Occipital lobe (tissue), 2 donors: ENCODE results near the gene BMERB1. TPM values are rescaled to one million over a fixed set of nuclear protein-coding genes. Genes with fewer than 3 reads are reported as not detected.
"Not testable (repeated sequence)": the region's sequence is repeated elsewhere in the genome, so short reads cannot be mapped to it uniquely, and the experiment has no call there.

Experiments used
- DNase-seq: peaks from one replicate; lab custom pipeline; 2025; lab: John Stamatoyannopoulos, UW
- total RNA-seq: library from RNA; depleted of rRNA; stranded (reverse); fragments of >200 nt; gene quantifications from one replicate; pipeline ENCODE4 v1.2.3, GENCODE V29; 2014

The BMERB1 gene
- 81.6 TPM for total RNA-seq

GRCh38 chr16:15434425-15435215 lies at the start of gene BMERB1:
Gene BMERB1 (plus strand): TSS chr16:15434588. CDS start chr16:15434654, 66 bp downstream.
- DNase-seq = peak; percentile 76

DNA sequence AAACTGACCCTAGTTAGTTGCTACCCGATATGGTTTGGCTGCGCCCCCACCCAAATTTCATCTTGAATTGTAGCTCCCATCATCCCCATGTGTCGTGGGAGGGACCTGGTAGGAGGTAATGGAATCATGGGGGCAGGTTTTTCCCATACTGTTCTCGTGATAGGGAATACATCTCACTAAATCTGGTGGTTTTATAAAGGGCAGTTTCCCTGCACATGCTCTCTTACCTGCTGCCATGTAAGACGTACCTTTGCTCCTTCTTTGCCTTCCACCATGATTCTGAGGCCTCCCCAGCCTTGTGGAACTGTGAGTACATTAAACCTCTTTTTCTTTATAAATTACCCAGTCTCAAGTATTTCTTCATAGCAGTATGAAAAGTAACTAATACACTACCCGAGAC lies 46.3 kb upstream of the BMERB1 start:
- DNase-seq = not testable (repeated sequence)

- DNase-seq = not testable (repeated sequence)
Observed at GRCh38 chr16:15389916-15390315, 44.5 kb upstream of the BMERB1 start.

DNA sequence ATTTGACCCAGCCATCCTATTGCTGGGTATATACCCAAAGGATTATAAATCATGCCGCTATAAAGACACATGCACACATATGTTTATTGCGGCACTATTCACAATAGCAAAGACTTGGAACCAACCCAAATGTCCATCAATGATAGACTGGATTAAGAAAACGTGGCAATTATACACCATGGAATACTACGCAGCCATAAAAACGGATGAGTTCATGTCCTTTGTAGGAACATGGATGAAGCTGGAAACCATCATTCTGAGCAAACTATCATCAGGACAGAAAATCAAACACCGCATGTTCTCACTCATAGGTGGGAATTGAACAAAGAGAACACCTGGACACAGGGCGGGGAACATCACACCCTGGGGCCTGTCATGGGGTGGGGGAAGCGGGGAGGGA lies 41.4 kb upstream of the BMERB1 start:
- not testable (repeated sequence) for DNase-seq

DNA sequence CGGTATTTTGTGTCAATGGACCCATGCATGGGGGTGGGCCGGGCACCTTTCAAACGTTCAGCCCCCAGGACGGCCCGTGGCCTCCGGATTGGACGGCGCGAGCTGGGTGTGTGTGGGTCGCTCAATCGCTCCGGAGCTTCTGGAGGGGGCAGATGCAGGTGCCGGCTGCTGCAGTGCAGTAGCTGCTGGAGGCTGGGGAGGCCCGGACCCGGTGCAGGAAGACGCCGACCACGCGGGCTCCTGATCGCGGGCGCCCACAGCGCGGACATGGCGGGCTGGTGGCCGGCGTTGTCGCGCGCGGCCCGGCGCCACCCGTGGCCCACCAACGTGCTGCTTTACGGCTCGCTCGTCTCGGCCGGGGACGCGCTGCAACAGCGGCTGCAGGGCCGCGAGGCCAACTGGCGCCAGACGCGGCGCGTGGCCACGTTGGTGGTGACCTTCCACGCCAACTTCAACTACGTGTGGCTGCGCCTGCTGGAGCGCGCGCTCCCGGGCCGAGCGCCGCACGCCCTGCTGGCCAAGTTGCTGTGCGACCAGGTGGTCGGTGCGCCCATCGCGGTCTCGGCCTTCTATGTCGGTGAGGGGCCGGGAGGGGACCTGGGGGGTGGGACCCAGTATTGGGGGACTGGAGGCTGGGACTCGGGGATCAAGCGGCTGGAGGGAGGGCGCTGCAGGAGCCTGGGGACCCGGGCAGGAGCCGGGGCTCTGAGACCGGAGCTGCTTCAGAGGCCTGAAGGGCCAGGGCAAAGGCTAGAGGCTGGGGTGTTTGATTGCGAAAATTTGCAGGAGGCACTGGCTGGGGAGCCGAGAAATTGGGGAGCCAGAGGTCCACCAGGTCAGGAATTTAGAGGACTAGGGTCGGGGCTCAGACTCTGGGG lies 38.5 kb upstream of the BMERB1 start, which contains the start of gene MPV17L:
Gene MPV17L, plus strand, starts transcription at position 124 of the 878 bp plus-strand sequence. Its CDS starts 144 bp downstream, at position 268.
- peak; percentile 52 for DNase-seq

GRCh38 chr16:15396509-15396829 lies 37.9 kb upstream of the BMERB1 start:
- DNase-seq = not testable (repeated sequence)

GRCh38 chr16:15396948-15397594 lies 37.3 kb upstream of the BMERB1 start:
- no peak for DNase-seq

DNA sequence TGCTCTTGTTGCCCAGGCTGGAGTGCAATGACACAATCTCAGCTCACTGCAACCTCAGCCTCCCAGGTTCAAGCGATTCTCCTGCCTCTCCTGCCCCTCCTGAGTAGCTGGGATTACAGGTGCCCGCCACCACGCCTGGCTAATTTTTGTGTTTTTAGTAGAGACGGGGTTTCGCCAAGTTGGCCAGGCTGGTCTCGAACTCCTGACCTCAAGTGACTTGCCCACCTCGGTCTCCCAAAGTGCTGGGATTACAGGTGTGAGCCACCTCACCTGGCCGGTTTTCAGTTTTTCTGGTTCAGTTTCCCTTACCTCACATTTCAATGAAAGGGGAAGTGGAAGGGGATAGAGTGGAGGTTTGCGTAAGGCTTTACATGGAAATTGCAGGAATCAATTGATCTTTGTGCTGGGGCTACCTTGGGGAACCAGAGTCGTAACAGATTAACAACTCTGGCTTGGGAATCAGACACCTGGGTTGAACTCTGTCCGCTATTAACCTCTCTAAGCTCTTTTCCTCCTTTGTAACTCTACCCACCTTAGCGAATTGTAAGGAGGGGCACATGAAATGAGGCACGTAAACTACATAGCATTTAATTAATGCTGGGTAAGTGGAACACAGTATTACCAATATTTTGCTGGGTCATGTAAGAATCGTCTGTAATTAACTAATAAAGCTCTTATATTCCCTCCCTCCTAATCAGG lies 35.6 kb upstream of the BMERB1 start:
- DNase-seq = no peak

DNA sequence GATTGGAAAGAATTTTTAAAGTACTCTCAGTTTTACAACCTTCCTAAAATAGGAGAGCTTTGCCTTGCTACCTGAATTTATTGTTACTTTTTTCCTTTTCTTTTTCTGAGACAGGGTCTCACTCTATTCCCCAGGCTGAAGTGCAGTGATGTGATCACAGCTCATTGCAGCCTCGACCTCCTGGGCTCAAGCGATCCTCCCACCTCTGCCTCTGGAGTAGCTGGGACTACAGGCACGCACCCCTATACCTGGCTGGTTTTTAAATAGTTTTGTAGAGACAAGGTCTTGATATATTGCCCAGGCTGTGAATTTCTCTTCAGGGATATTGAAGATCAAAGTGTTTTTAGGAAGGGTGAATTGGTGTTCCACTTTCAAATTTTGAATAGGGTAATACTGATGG lies 35.1 kb upstream of the BMERB1 start:
- DNase-seq = no peak

- DNase-seq = not testable (repeated sequence)
Observed at GRCh38 chr16:15400314-15400713, 34.1 kb upstream of the BMERB1 start.

DNA sequence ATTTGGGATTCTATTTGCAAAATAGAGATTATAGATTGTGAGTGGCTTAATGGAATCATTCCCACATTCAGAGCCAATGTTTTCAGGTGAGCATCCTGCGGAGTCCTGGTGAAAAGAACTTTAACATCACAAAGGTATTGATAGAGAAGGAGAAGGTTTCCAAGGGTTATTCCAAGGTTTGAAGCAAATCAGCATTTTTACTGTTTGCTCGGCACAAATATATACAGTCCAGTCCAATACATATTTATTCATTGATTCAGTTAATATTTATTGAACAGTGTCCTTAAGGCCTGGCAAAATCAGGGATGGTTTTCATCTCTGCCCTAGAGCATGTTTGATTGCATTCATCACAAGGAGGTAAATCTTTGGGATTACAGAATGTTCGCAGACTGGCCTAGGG lies 32.4 kb upstream of the BMERB1 start:
- DNase-seq = no peak

DNA sequence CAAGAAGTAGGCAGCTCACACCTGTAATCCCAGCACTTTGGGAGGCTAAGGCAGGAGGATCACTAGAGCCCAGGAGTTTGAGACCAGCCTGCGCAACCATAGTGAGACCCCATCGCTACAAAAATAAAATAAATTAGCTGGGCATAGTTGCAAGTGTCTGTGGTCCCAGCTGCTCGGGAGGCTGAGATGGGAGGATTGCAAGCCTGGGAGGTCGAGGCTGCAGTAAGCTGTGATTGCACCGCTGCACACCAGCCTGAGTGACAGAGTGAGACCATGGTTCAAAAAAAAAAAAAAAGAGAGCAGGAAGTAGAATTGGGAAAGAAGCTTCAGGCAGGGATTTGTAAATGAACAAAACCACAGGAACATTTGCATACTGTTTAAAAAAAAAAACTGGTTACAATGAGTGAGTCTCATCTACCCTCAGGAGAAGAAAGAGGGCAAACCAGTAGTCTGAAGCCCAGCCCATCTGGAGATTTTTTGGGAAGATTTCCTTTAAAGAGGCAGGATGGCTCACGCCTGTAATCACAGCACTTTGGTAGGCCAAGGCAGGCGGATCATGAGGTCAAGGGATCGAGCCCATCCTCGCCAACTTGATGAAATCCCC lies 30.9 kb upstream of the BMERB1 start:
- DNase-seq = no peak

- not testable (repeated sequence) for DNase-seq
Observed at GRCh38 chr16:15404091-15404490, 30.3 kb upstream of the BMERB1 start.

GRCh38 chr16:15404792-15405191 lies 29.6 kb upstream of the BMERB1 start:
- DNase-seq = no peak

DNA sequence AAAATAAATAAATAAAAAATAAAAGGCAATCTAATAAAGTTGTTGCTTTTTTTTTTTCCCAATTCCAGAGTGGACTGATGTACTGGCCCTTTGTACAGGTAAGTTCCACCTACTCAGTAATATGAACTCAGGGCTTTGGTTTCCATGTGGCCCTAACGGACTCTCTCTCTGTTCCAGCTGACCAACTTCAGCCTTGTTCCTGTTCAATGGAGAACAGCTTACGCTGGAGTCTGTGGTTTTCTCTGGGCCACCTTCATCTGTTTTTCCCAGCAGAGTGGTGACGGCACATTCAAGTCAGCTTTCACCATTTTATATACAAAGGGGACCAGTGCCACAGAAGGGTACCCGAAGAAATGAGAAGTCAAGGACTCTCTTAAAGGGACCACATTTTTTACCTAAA lies 26.6 kb upstream of the BMERB1 start:
- not testable (repeated sequence) for DNase-seq

GRCh38 chr16:15409476-15409875 lies 24.9 kb upstream of the BMERB1 start:
- not testable (repeated sequence) for DNase-seq

DNA sequence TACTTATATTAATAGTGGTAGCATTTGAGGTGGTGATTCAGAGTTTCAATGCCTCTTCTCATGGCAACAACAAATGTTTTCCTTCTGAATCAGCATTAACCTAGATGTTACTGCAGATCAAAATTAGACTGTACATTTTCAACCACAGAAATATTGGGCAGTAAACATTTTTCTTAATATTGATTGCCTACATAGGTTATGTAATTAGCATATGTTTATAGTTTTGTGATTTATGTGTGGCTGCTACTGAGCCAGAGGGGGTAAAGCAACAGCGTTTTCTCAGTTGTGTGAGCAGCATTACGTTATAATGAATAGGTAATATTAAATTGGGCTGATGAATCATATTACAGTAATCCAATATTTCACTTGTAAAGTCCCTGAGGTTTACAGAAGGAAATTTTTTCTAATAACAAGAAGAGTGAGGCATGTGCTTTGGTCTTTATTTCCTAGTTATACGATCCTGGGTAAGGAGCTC lies 18.8 kb upstream of the BMERB1 start:
- DNase-seq = no peak

- DNase-seq = no peak
Observed at GRCh38 chr16:15417197-15417596, 17.2 kb upstream of the BMERB1 start.

DNA sequence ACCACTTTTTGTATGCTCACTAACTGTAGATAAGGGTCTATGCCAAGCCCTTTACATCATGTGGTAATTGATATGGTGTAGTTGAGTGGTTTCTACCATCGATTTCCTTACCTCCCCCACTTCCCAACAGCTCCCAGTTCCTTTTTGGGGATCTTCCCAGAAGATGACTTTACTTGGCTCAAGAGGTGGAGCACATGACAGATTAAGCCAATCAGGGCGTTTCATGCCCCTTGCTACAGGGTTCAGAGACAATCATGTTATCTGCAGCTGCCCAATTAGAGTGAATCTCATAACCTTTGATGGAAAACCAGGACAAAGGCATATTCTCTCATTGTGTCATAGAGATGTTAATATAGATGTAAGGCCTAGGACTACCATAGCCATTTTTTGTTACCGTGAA lies 16.2 kb upstream of the BMERB1 start:
- DNase-seq = no peak

GRCh38 chr16:15421696-15422095 lies 12.7 kb upstream of the BMERB1 start:
- not testable (repeated sequence) for DNase-seq

- no peak for DNase-seq
Observed at GRCh38 chr16:15422222-15422621, 12.2 kb upstream of the BMERB1 start.
